ENCODE results near the gene RAD23B. TPM values are rescaled to one million over a fixed set of nuclear protein-coding genes. Genes with fewer than 3 reads are reported as not detected.
A peak's percentile ranks its signal among the peaks of the same experiment; 100 is the strongest.

RAD23B gene
- total and polyA plus RNA-seq, 4 donors = 69.8 to 130 (median 97.5) TPM

GRCh38 chr9:107266624-107267368 is 16.3 kb upstream of the RAD23B start:
- Histone ChIP-seq H3K27me3 (ENCODE audit: control insufficient read depth, insufficient read depth, low read length) (no peaks in the 10 kb centered on the region), H3K4me1 (ENCODE audit: control insufficient read depth, insufficient read depth, low read length) (no peaks in the 10 kb centered on the region), H3K9me3 (ENCODE audit: control insufficient read depth, insufficient read depth, low read length) (no peaks in the 10 kb centered on the region), H3K27ac (ENCODE audit: low read depth, low read length) (no peak overlapping the region), H3K4me3 (ENCODE audit: low read depth, low read length) (no peak overlapping the region), H3K36me3 (ENCODE audit: control insufficient read depth, insufficient read depth, low read length) (no peaks in the 10 kb centered on the region)
- WGBS (ENCODE audit: insufficient coverage) = no CpG with 5 or more reads among the region's 7 CpGs
- no peak for DNase-seq (ENCODE audit: low read depth in 4 of 6, low spot score in 6 of 6)

GRCh38 chr9:107268560-107268959 is 14.5 kb upstream of the RAD23B start:
- no peak overlapping the region for H3K4me3 ChIP-seq (ENCODE audit: low read depth, low read length)
- no peak for DNase-seq (ENCODE audit: low read depth in 4 of 6, low spot score in 6 of 6)
- no peak overlapping the region for H3K27ac ChIP-seq (ENCODE audit: low read depth, low read length)
- no peaks in the 10 kb centered on the region for H3K4me1 ChIP-seq (ENCODE audit: control insufficient read depth, insufficient read depth, low read length)
- 100% methylated on average over 1 of the region's 2 CpGs for WGBS (ENCODE audit: insufficient coverage)
- H3K36me3 ChIP-seq (ENCODE audit: control insufficient read depth, insufficient read depth, low read length) = no peaks in the 10 kb centered on the region
- H3K27me3 ChIP-seq (ENCODE audit: control insufficient read depth, insufficient read depth, low read length) = no peaks in the 10 kb centered on the region
- H3K9me3 ChIP-seq (ENCODE audit: control insufficient read depth, insufficient read depth, low read length) = no peaks in the 10 kb centered on the region

DNA sequence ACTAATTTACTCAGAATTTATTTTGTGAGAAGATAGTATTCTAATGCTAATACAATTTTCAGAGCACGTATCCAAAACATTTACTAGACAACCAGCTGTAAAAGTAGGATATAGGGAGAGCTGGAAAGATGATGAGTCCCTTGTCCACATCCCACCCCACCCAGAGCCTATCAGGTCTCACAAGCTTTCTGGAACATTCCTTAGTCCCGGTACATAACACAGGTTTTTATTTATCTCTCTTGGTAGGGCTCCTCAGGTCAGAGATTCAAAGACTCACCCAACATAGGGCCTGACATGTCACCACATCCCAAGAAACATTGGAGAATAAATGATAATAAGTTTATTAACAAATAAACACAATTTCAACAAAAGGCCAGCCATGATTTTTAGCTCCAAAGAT is 13.8 kb upstream of the RAD23B start:
- no peaks in the 10 kb centered on the region for H3K36me3 ChIP-seq (ENCODE audit: control insufficient read depth, insufficient read depth, low read length)
- H3K27ac ChIP-seq (ENCODE audit: low read depth, low read length) = no peak overlapping the region
- no peaks in the 10 kb centered on the region for H3K4me1 ChIP-seq (ENCODE audit: control insufficient read depth, insufficient read depth, low read length)
- no peaks in the 10 kb centered on the region for H3K9me3 ChIP-seq (ENCODE audit: control insufficient read depth, insufficient read depth, low read length)
- no peaks in the 10 kb centered on the region for H3K27me3 ChIP-seq (ENCODE audit: control insufficient read depth, insufficient read depth, low read length)
- no CpG with 5 or more reads among the region's 2 CpGs for WGBS (ENCODE audit: insufficient coverage)
- DNase-seq (ENCODE audit: low read depth in 4 of 6, low spot score in 6 of 6) = no peak
- no peak overlapping the region for H3K4me3 ChIP-seq (ENCODE audit: low read depth, low read length)

DNA sequence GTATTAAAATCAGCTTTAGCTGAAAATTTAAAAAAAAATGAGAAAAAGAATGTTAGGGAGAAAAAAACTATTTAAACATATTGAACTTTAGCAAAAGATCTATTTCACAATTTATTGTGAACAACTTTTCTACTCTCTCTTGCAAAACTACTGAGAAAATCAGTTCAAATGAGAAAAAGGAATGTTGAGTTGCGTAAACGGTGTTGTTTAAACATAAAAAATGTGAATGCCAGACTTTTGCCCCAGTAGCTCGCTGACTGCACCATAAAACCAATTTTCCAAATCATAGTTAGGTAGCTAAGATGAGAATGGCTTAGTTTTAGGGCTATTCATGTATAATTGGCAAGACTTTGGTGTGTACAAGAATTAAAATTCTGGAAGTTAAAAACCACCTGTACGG is 13.4 kb upstream of the RAD23B start:
- no peak overlapping the region for H3K27ac ChIP-seq (ENCODE audit: low read depth, low read length)
- no peaks in the 10 kb centered on the region for H3K4me1 ChIP-seq (ENCODE audit: control insufficient read depth, insufficient read depth, low read length)
- DNase-seq (ENCODE audit: low read depth in 4 of 6, low spot score in 6 of 6) = no peak
- no CpG with 5 or more reads among the region's 4 CpGs for WGBS (ENCODE audit: insufficient coverage)
- no peaks in the 10 kb centered on the region for H3K9me3 ChIP-seq (ENCODE audit: control insufficient read depth, insufficient read depth, low read length)
- H3K27me3 ChIP-seq (ENCODE audit: control insufficient read depth, insufficient read depth, low read length) = no peaks in the 10 kb centered on the region
- no peak overlapping the region for H3K4me3 ChIP-seq (ENCODE audit: low read depth, low read length)
- H3K36me3 ChIP-seq (ENCODE audit: control insufficient read depth, insufficient read depth, low read length) = no peaks in the 10 kb centered on the region

GRCh38 chr9:107270082-107270481 is 13.0 kb upstream of the RAD23B start:
- Histone ChIP-seq H3K4me3 (ENCODE audit: low read depth, low read length) (no peak overlapping the region), H3K27me3 (ENCODE audit: control insufficient read depth, insufficient read depth, low read length) (no peaks in the 10 kb centered on the region), H3K36me3 (ENCODE audit: control insufficient read depth, insufficient read depth, low read length) (no peaks in the 10 kb centered on the region), H3K9me3 (ENCODE audit: control insufficient read depth, insufficient read depth, low read length) (no peaks in the 10 kb centered on the region), H3K4me1 (ENCODE audit: control insufficient read depth, insufficient read depth, low read length) (no peaks in the 10 kb centered on the region), H3K27ac (ENCODE audit: low read depth, low read length) (no peak overlapping the region)
- no CpG with 5 or more reads among the region's 1 CpG for WGBS (ENCODE audit: insufficient coverage)
- DNase-seq (ENCODE audit: low read depth in 4 of 6, low spot score in 6 of 6) = no peak

GRCh38 chr9:107270580-107270979 is 12.5 kb upstream of the RAD23B start:
- Histone ChIP-seq H3K4me1 (ENCODE audit: control insufficient read depth, insufficient read depth, low read length) (no peaks in the 10 kb centered on the region), H3K27me3 (ENCODE audit: control insufficient read depth, insufficient read depth, low read length) (no peaks in the 10 kb centered on the region), H3K27ac (ENCODE audit: low read depth, low read length) (no peak overlapping the region), H3K36me3 (ENCODE audit: control insufficient read depth, insufficient read depth, low read length) (no peaks in the 10 kb centered on the region), H3K9me3 (ENCODE audit: control insufficient read depth, insufficient read depth, low read length) (no peaks in the 10 kb centered on the region), H3K4me3 (ENCODE audit: low read depth, low read length) (no peak overlapping the region)
- DNase-seq (ENCODE audit: low read depth in 4 of 6, low spot score in 6 of 6) = no peak

GRCh38 chr9:107273634-107274033 is 9.4 kb upstream of the RAD23B start:
- Histone ChIP-seq H3K4me3 (ENCODE audit: low read depth, low read length) (no peak overlapping the region), H3K36me3 (ENCODE audit: control insufficient read depth, insufficient read depth, low read length) (no peaks in the 10 kb centered on the region), H3K27me3 (ENCODE audit: control insufficient read depth, insufficient read depth, low read length) (no peaks in the 10 kb centered on the region), H3K9me3 (ENCODE audit: control insufficient read depth, insufficient read depth, low read length) (no peaks in the 10 kb centered on the region), H3K4me1 (ENCODE audit: control insufficient read depth, insufficient read depth, low read length) (no peaks in the 10 kb centered on the region), H3K27ac (ENCODE audit: low read depth, low read length) (no peak overlapping the region)
- WGBS (ENCODE audit: insufficient coverage) = no CpG with 5 or more reads among the region's 4 CpGs
- DNase-seq (ENCODE audit: low read depth in 4 of 6, low spot score in 6 of 6) = no peak

- DNase-seq (ENCODE audit: low read depth in 4 of 6, low spot score in 6 of 6) = no peak
- H3K27me3 ChIP-seq (ENCODE audit: control insufficient read depth, insufficient read depth, low read length) = no peaks in the 10 kb centered on the region
- H3K9me3 ChIP-seq (ENCODE audit: control insufficient read depth, insufficient read depth, low read length) = no peaks in the 10 kb centered on the region
- H3K4me1 ChIP-seq (ENCODE audit: control insufficient read depth, insufficient read depth, low read length) = no peaks in the 10 kb centered on the region
- no peaks in the 10 kb centered on the region for H3K36me3 ChIP-seq (ENCODE audit: control insufficient read depth, insufficient read depth, low read length)
- 67% methylated on average over 1 of the region's 1 CpG for WGBS (ENCODE audit: insufficient coverage)
- no peak overlapping the region for H3K4me3 ChIP-seq (ENCODE audit: low read depth, low read length)
- H3K27ac ChIP-seq (ENCODE audit: low read depth, low read length) = no peak overlapping the region
Observed at GRCh38 chr9:107274096-107274495, 9.0 kb upstream of the RAD23B start.

DNA sequence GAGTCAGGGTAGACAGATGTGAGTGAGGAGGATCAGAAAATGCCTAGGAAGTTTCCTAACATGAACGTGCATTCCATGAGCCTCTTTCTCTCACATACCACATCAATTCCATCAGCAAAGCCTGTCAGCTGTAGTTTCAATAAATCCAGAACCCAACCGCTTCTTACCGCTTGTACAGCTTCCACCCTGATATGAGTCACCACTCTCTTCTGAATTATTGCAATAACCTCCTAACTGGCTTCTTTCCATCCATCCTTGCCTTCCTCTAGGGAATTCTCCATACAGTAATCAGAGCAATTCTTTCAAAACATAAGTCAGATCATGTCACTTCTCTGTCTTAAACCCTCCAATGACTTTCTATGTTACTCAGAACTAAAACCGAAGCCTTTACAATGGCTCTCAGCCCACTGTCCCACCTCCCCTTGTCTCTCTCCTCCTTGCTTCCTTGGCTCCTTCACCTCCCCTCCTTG is 8.1 kb upstream of the RAD23B start:
- Histone ChIP-seq H3K4me3 (ENCODE audit: low read depth, low read length) (no peak overlapping the region), H3K9me3 (ENCODE audit: control insufficient read depth, insufficient read depth, low read length) (no peaks in the 10 kb centered on the region), H3K36me3 (ENCODE audit: control insufficient read depth, insufficient read depth, low read length) (no peaks in the 10 kb centered on the region), H3K4me1 (ENCODE audit: control insufficient read depth, insufficient read depth, low read length) (no peaks in the 10 kb centered on the region), H3K27me3 (ENCODE audit: control insufficient read depth, insufficient read depth, low read length) (no peaks in the 10 kb centered on the region), H3K27ac (ENCODE audit: low read depth, low read length) (no peak overlapping the region)
- 81% methylated on average over 4 of the region's 4 CpGs for WGBS (ENCODE audit: insufficient coverage)
- DNase-seq (ENCODE audit: low read depth in 4 of 6, low spot score in 6 of 6) = peak in 1 of 6 donors; percentile 25

DNA sequence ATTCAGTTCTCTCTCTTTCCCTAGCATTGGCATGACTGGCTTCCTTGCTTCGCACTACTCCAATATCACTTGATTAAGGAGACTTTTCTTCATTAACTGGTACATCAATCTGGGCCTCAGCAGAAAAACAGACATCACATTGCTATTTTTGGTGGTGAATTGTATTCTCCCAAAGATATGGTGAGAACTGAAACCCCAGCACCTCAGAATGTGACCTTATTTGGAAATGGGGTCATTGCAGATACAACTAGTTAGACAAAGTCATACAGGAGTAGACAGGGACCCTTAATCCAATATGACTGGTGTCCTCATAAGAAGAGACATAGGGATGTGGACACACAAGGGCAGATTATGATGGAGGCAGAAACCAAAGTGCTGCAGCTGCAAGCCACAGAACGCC is 7.5 kb upstream of the RAD23B start:
- H3K27ac ChIP-seq (ENCODE audit: low read depth, low read length) = no peak overlapping the region
- no peaks in the 10 kb centered on the region for H3K36me3 ChIP-seq (ENCODE audit: control insufficient read depth, insufficient read depth, low read length)
- WGBS (ENCODE audit: insufficient coverage) = no CpG with 5 or more reads among the region's 2 CpGs
- H3K27me3 ChIP-seq (ENCODE audit: control insufficient read depth, insufficient read depth, low read length) = no peaks in the 10 kb centered on the region
- H3K9me3 ChIP-seq (ENCODE audit: control insufficient read depth, insufficient read depth, low read length) = no peaks in the 10 kb centered on the region
- no peaks in the 10 kb centered on the region for H3K4me1 ChIP-seq (ENCODE audit: control insufficient read depth, insufficient read depth, low read length)
- no peak overlapping the region for H3K4me3 ChIP-seq (ENCODE audit: low read depth, low read length)
- DNase-seq (ENCODE audit: low read depth in 4 of 6, low spot score in 6 of 6) = no peak

Data from spinal cord (tissue), 10 donors.